Astrocyte (in vitro differentiated cells and primary cell): ENCODE data around the gene TRIM3. TPM values are rescaled to one million over a fixed set of nuclear protein-coding genes. Genes with fewer than 3 reads are reported as not detected.

Source experiments
- DNase-seq: peaks from one replicate; pipeline ENCODE4 v3.0.0-alpha.2; 2010; ENCODE audit warnings: low read depth
- FAIRE-seq: peaks from 2 replicates; lab custom pipeline; 2011; peaks lifted over from hg19 to GRCh38; lab: Jason Lieb, UNC
- H2AFZ ChIP-seq: 2 replicates; pipeline ENCODE4 v1.6.0; 2012; ENCODE audit warnings: low read depth, low read length, inconsistent platforms
- H3K27ac ChIP-seq: 2 replicates; pipeline ENCODE4 v1.5.1; 2011; ENCODE audit warnings: low read depth, low read length, inconsistent platforms
- H3K27me3 ChIP-seq: 2 replicates; pipeline ENCODE4 v1.6.0; 2011; ENCODE audit warnings: low read length, inconsistent platforms; ENCODE audit not compliant: insufficient read depth
- H3K36me3 ChIP-seq: 2 replicates; pipeline ENCODE4 v1.5.1; 2011; ENCODE audit warnings: low read length, inconsistent platforms; ENCODE audit not compliant: insufficient read depth
- H3K4me1 ChIP-seq: 2 replicates; pipeline ENCODE4 v1.5.1; 2011; ENCODE audit warnings: low read length, inconsistent platforms; ENCODE audit not compliant: insufficient read depth
- H3K4me2 ChIP-seq: 2 replicates; pipeline ENCODE4 v1.6.0; 2012; ENCODE audit warnings: low read length, inconsistent platforms
- H3K4me3 ChIP-seq: 2 replicates; pipeline ENCODE4 v1.5.1; 2011; ENCODE audit warnings: low read depth, mild to moderate bottlenecking, low read length, inconsistent platforms; ENCODE audit not compliant: insufficient read depth
- H3K79me2 ChIP-seq: 2 replicates; pipeline ENCODE4 v1.6.0; 2012; ENCODE audit warnings: mild to moderate bottlenecking, low read length, inconsistent platforms; ENCODE audit not compliant: insufficient read depth
- H3K9ac ChIP-seq: 2 replicates; pipeline ENCODE4 v1.6.0; 2012; ENCODE audit warnings: mild to moderate bottlenecking, low read length, inconsistent platforms
- H3K9me3 ChIP-seq: 2 replicates; pipeline ENCODE4 v1.5.1; 2012; ENCODE audit warnings: low read depth, mild to moderate bottlenecking, low read length, inconsistent platforms; ENCODE audit not compliant: insufficient read depth
- H4K20me1 ChIP-seq: 2 replicates; pipeline ENCODE4 v1.6.0; 2012; ENCODE audit warnings: low read length, inconsistent platforms; ENCODE audit not compliant: insufficient read depth
- H3K27ac Mint-ChIP-seq: one replicate; pipeline ENCODE4 v1.8.0; 2021; ENCODE audit warnings: mild to moderate bottlenecking, mixed read lengths; ENCODE audit not compliant: unreplicated experiment
- H3K27me3 Mint-ChIP-seq: one replicate; pipeline ENCODE4 v1.8.0; 2021; ENCODE audit warnings: low read depth, mixed read lengths; ENCODE audit not compliant: unreplicated experiment
- H3K36me3 Mint-ChIP-seq: one replicate; pipeline ENCODE4 v1.8.0; 2021; ENCODE audit warnings: low read depth, mixed read lengths; ENCODE audit not compliant: unreplicated experiment
- H3K4me1 Mint-ChIP-seq: one replicate; pipeline ENCODE4 v1.8.0; 2021; ENCODE audit warnings: low read depth, mixed read lengths; ENCODE audit not compliant: unreplicated experiment
- H3K4me3 Mint-ChIP-seq: one replicate; pipeline ENCODE4 v1.8.0; 2021; ENCODE audit warnings: mild to moderate bottlenecking, moderate library complexity, mixed read lengths; ENCODE audit not compliant: unreplicated experiment
- H3K9me3 Mint-ChIP-seq: one replicate; pipeline ENCODE4 v1.8.0; 2021; ENCODE audit warnings: mild to moderate bottlenecking, mixed read lengths; ENCODE audit not compliant: unreplicated experiment
- CTCF ChIP-seq: IDR thresholded peaks from 2 replicates; pipeline ENCODE4 v1.5.1; 2011; ENCODE audit warnings: low read depth, mild to moderate bottlenecking, inconsistent platforms, low read length, moderate library complexity; ENCODE audit not compliant: insufficient read depth
- EZH2 ChIP-seq: IDR thresholded peaks from 2 replicates; pipeline ENCODE4 v1.6.1; 2012; ENCODE audit warnings: mild to moderate bottlenecking, low read length, inconsistent platforms; ENCODE audit not compliant: insufficient read depth
- total RNA-seq: library from RNA; stranded (reverse); gene quantifications from 2 replicates; pipeline ENCODE4 v1.2.1, GENCODE V29; 2021

Gene TRIM3
- total RNA-seq, 1 donor from 2014 or later, result 25.4 TPM

DNA sequence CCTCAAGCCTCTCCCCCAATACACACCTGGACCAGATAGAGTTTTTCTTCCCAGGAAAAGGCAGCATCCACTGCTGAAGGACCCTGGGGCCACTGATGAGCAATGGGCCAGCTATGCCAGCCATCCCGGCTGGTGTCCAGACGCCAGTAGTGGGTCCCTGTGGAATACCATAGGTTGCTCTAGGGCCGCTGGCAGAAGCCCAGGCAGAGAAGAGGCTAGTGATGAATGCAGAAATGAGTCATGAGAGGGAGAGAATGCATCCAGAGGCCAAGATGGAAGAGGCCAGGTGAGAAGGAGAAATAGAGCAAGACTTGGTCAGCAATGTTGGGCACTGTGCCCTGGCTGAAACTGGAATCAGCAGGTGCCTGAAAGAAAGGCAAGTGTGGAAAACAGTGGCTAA, 41.9 kb downstream of the TRIM3 start:
- Mint-ChIP-seq H3K27ac (no peak overlapping the region), H3K4me1 (peaks cover 4% of the 10 kb centered on the region), H3K4me3 (no peak overlapping the region), H3K36me3 (peaks cover 2% of the 10 kb centered on the region), H3K9me3 (no peaks in the 10 kb centered on the region), H3K27me3 (peaks cover 8% of the 10 kb centered on the region)
- Histone ChIP-seq H3K9ac (no peak overlapping the region), H3K4me2 (no peak overlapping the region), H2AFZ (no peak overlapping the region), H4K20me1 (no peaks in the 10 kb centered on the region), H3K4me1 (no peaks in the 10 kb centered on the region), H3K79me2 (no peaks in the 10 kb centered on the region), H3K36me3 (no peaks in the 10 kb centered on the region), H3K27me3 (no peaks in the 10 kb centered on the region), H3K9me3 (no peaks in the 10 kb centered on the region), H3K4me3 (no peak overlapping the region), H3K27ac (no peak overlapping the region)
- peak; percentile 67 for DNase-seq
- FAIRE-seq, result peak; percentile 17
- TF ChIP-seq CTCF (no peak), EZH2 (no peak)

- Mint-ChIP-seq H3K27me3 (peaks cover 10% of the 10 kb centered on the region), H3K36me3 (no peaks in the 10 kb centered on the region), H3K4me1 (peaks cover 4% of the 10 kb centered on the region), H3K27ac (no peak overlapping the region), H3K4me3 (no peak overlapping the region), H3K9me3 (no peaks in the 10 kb centered on the region)
- no peak overlapping the region for H3K4me3 ChIP-seq
- no peak for FAIRE-seq
- no peak overlapping the region for H3K4me2 ChIP-seq
- TF ChIP-seq EZH2 (no peak), CTCF (no peak)
- no peaks in the 10 kb centered on the region for H3K9me3 ChIP-seq
- H3K79me2 ChIP-seq, result no peaks in the 10 kb centered on the region
- H3K27me3 ChIP-seq, result peaks cover 5% of the 10 kb centered on the region
- no peak overlapping the region for H3K9ac ChIP-seq
- H3K4me1 ChIP-seq, result no peaks in the 10 kb centered on the region
- no peak for DNase-seq
- no peaks in the 10 kb centered on the region for H3K36me3 ChIP-seq
- no peak overlapping the region for H3K27ac ChIP-seq
- no peak overlapping the region for H2AFZ ChIP-seq
- no peaks in the 10 kb centered on the region for H4K20me1 ChIP-seq
Observed at GRCh38 chr11:6427516-6427915, 46.2 kb downstream of the TRIM3 start.

GRCh38 chr11:6420677-6421076, 53.1 kb downstream of the TRIM3 start:
- H3K4me2 ChIP-seq, result no peak overlapping the region
- Mint-ChIP-seq H3K27me3 (peaks cover 10% of the 10 kb centered on the region), H3K36me3 (no peaks in the 10 kb centered on the region), H3K9me3 (no peaks in the 10 kb centered on the region), H3K4me1 (peaks cover 2% of the 10 kb centered on the region), H3K27ac (no peak overlapping the region), H3K4me3 (no peak overlapping the region)
- no peak overlapping the region for H3K4me3 ChIP-seq
- H3K27me3 ChIP-seq, result peaks cover 5% of the 10 kb centered on the region
- H3K36me3 ChIP-seq, result no peaks in the 10 kb centered on the region
- TF ChIP-seq EZH2 (no peak), CTCF (no peak)
- FAIRE-seq (no peak), DNase-seq (no peak)
- no peak overlapping the region for H3K27ac ChIP-seq
- H2AFZ ChIP-seq, result no peak overlapping the region
- peaks cover 7% of the 10 kb centered on the region for H3K4me1 ChIP-seq
- no peak overlapping the region for H3K9ac ChIP-seq
- peaks cover 10% of the 10 kb centered on the region for H3K79me2 ChIP-seq
- H3K9me3 ChIP-seq, result no peaks in the 10 kb centered on the region
- H4K20me1 ChIP-seq, result peaks cover 19% of the 10 kb centered on the region
